ENCODE results near the gene TBC1D5. TPM values are rescaled to one million over a fixed set of nuclear protein-coding genes. Genes with fewer than 3 reads are reported as not detected.
A peak's percentile ranks its signal among the peaks of the same experiment; 100 is the strongest.

The TBC1D5 gene, protein sequence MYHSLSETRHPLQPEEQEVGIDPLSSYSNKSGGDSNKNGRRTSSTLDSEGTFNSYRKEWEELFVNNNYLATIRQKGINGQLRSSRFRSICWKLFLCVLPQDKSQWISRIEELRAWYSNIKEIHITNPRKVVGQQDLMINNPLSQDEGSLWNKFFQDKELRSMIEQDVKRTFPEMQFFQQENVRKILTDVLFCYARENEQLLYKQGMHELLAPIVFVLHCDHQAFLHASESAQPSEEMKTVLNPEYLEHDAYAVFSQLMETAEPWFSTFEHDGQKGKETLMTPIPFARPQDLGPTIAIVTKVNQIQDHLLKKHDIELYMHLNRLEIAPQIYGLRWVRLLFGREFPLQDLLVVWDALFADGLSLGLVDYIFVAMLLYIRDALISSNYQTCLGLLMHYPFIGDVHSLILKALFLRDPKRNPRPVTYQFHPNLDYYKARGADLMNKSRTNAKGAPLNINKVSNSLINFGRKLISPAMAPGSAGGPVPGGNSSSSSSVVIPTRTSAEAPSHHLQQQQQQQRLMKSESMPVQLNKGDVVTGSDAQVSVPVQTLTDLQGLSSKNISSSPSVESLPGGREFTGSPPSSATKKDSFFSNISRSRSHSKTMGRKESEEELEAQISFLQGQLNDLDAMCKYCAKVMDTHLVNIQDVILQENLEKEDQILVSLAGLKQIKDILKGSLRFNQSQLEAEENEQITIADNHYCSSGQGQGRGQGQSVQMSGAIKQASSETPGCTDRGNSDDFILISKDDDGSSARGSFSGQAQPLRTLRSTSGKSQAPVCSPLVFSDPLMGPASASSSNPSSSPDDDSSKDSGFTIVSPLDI
- polyA plus RNA-seq (2011; rRNA removed) (67.3 and 72.2 TPM in 2 replicates), polyA plus RNA-seq (2017; fragmentation: RNase III; extraction: RNeasy Plus Mini Kit Qiagen cat#74134 plus additional on column Dnase treatment) (36.7 to 40.5 TPM (median 39.8 TPM) in 3 replicates), polyA minus RNA-seq (2011; rRNA and poly(A)+ RNA removed) (65.0 and 68.7 TPM in 2 replicates)
- polyA plus RNA-seq (2012; cell fraction: cytosol; rRNA removed) = 14.4 and 19.6 TPM in 2 replicates
- polyA plus RNA-seq (2012; cell fraction: nucleus; rRNA removed) = 13.1 and 15.2 TPM in 2 replicates

GRCh38 chr3:17742102-17742879 lies at the start of gene TBC1D5:
TSS of gene TBC1D5 (minus strand) at chr3:17742631. CDS start at chr3:17508570, 234,061 bp downstream.
- DNase-seq (ENCODE audit: low read depth in 1 of 2, low spot score in 1 of 2) = peak; percentile 75 to 98
- peak; percentile 87 for TF ChIP-seq PHF8 (IDR thresholded peaks at IDR 0.05; ENCODE audit: borderline replicate concordance, low read depth)
- TF ChIP-seq, protein P1, sequence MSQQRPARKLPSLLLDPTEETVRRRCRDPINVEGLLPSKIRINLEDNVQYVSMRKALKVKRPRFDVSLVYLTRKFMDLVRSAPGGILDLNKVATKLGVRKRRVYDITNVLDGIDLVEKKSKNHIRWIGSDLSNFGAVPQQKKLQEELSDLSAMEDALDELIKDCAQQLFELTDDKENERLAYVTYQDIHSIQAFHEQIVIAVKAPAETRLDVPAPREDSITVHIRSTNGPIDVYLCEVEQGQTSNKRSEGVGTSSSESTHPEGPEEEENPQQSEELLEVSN (IDR thresholded peaks at IDR 0.05; ENCODE audit: borderline replicate concordance, low read depth) = peak; percentile 68
- TF ChIP-seq RCOR1 (IDR thresholded peaks at IDR 0.05; ENCODE audit: low read depth, low read length) = no peak
- TF ChIP-seq, protein P2, sequence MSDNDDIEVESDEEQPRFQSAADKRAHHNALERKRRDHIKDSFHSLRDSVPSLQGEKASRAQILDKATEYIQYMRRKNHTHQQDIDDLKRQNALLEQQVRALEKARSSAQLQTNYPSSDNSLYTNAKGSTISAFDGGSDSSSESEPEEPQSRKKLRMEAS (IDR thresholded peaks at IDR 0.05) = peak; percentile 62
- peak; percentile 90 for TF ChIP-seq CHD2 (IDR thresholded peaks at IDR 0.05; ENCODE audit: low read length, partially characterized antibody)
- TF ChIP-seq EP300 (IDR thresholded peaks at IDR 0.05) = no peak
- TF ChIP-seq FOSL2 (IDR thresholded peaks at IDR 0.05) = no peak
- TF ChIP-seq FOSL2 (CRISPR knock-in tag; IDR thresholded peaks at IDR 0.05) = peak; percentile 48
- no peak for TF ChIP-seq NFE2L2 (conservative IDR thresholded peaks at IDR 0.05; ENCODE audit: low read length)
- no peak for TF ChIP-seq JUNB (IDR thresholded peaks at IDR 0.05)
- TF ChIP-seq NPAS2 (CRISPR knock-in tag; IDR thresholded peaks at IDR 0.05; ENCODE audit: borderline replicate concordance) = peak; percentile 89
- TF ChIP-seq CBX2 (IDR thresholded peaks at IDR 0.05; ENCODE audit: borderline replicate concordance, low read depth) = no peak
- TF ChIP-seq CTCF (IDR thresholded peaks at IDR 0.05) = no peak
- TF ChIP-seq SMC3 (IDR thresholded peaks at IDR 0.05) = 0 out of 3 replicates have a peak, but pooled peaks have one; percentile 4
- TF ChIP-seq, protein P3, sequence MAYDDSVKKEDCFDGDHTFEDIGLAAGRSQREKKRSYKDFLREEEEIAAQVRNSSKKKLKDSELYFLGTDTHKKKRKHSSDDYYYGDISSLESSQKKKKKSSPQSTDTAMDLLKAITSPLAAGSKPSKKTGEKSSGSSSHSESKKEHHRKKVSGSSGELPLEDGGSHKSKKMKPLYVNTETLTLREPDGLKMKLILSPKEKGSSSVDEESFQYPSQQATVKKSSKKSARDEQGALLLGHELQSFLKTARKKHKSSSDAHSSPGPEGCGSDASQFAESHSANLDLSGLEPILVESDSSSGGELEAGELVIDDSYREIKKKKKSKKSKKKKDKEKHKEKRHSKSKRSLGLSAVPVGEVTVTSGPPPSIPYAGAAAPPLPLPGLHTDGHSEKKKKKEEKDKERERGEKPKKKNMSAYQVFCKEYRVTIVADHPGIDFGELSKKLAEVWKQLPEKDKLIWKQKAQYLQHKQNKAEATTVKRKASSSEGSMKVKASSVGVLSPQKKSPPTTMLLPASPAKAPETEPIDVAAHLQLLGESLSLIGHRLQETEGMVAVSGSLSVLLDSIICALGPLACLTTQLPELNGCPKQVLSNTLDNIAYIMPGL (CRISPR knock-in tag; IDR thresholded peaks at IDR 0.05; ENCODE audit: borderline replicate concordance) = peak; percentile 25; the same call in 1 of the 2 replicates
- TF ChIP-seq BHLHE40 (IDR thresholded peaks at IDR 0.05; ENCODE audit: low read depth, low read length) = peak; percentile 89
- no peak for TF ChIP-seq CHD4 (IDR thresholded peaks at IDR 0.05; ENCODE audit: borderline replicate concordance)
- TF ChIP-seq RARB (CRISPR knock-in tag; IDR thresholded peaks at IDR 0.05) = no peak; the same call in 1 of the 2 replicates
- TF ChIP-seq POLR2A (IDR thresholded peaks at IDR 0.05; ENCODE audit: low read length) = peak; percentile 73; the same call in 1 of the 2 replicates
- 0 out of 2 replicates have a peak, but pooled peaks have one; percentile 49 for TF ChIP-seq TFCP2L1 (CRISPR knock-in tag; IDR thresholded peaks at IDR 0.05)
- TF ChIP-seq REST (IDR thresholded peaks at IDR 0.05) = peak; percentile 92
- TF ChIP-seq MYC (IDR thresholded peaks at IDR 0.05; ENCODE audit: borderline replicate concordance, low read length) = peak; percentile 89
- peak; percentile 90 for TF ChIP-seq USF2 (IDR thresholded peaks at IDR 0.05)
- no peak for TF ChIP-seq RNF2 (IDR thresholded peaks at IDR 0.05; ENCODE audit: borderline replicate concordance, low read depth)

More at GRCh38 chr3:17742102-17742879, at the start of gene TBC1D5:
- Histone ChIP-seq H3K4me2 (peak within 1 kb of the TSS; percentile 95), H3K9me3 (no peaks in the 10 kb centered on the region), H3K27ac (peak within 1 kb of the TSS; percentile 96 to 100), H3K4me3 (peak within 1 kb of the TSS; percentile 64), H3K4me1 (peaks cover 25% of the 10 kb centered on the region)
- POLR2A ChIA-PET = interaction anchor here (0.6 to 3.2 kb wide), 20 partner anchors 8 to 647 kb away, joined by 3 to 18 read pairs (median 4); no protein-coding TSS in a partner anchor
- under 1% methylated on average over 27 of the region's 86 CpGs for WGBS (ENCODE audit: missing lambda C conversion rate)
- CTCF ChIA-PET = interaction anchor here (0.7 to 2.3 kb wide), 5 partner anchors 49 to 100 kb away, joined by 3 to 7 read pairs (median 4); no protein-coding TSS in a partner anchor
- FAIRE-seq (no peak), ATAC-seq (peak; percentile 84 to 92)

Measured in A549 (cell line).